IPS-18a (cell line): ENCODE results near the gene RHPN2.
"Not testable (repeated sequence)": the region's sequence is repeated elsewhere in the genome, so short reads cannot be mapped to it uniquely, and the experiment has no call there.

Experiments
- H3K27ac ChIP-seq: one replicate; pipeline ENCODE4 v1.5.1; 2013; ENCODE audit warnings: low read length
- H3K27me3 ChIP-seq: one replicate; pipeline ENCODE4 v1.6.1; 2013; ENCODE audit warnings: mild to moderate bottlenecking, low read length; ENCODE audit not compliant: control insufficient read depth, insufficient read depth
- H3K36me3 ChIP-seq: one replicate; pipeline ENCODE4 v1.6.1; 2013; ENCODE audit warnings: low read depth, low read length; ENCODE audit not compliant: control insufficient read depth
- H3K4me1 ChIP-seq: one replicate; pipeline ENCODE4 v1.6.1; 2013; ENCODE audit warnings: low read depth, low read length; ENCODE audit not compliant: control insufficient read depth
- H3K4me3 ChIP-seq: one replicate; pipeline ENCODE4 v1.5.1; 2013; ENCODE audit warnings: low read length
- H3K9ac ChIP-seq: one replicate; pipeline ENCODE4 v1.6.1; 2013; ENCODE audit warnings: mild to moderate bottlenecking, low read length, moderate library complexity
- H3K9me3 ChIP-seq: one replicate; pipeline ENCODE4 v1.6.1; 2013; ENCODE audit warnings: low read depth, low read length; ENCODE audit not compliant: control insufficient read depth

Gene RHPN2

GRCh38 chr19:33063753-33064457 lies 783 bp downstream of the RHPN2 start:
- Histone ChIP-seq H3K27me3 (peaks cover 14% of the 10 kb centered on the region), H3K9me3 (no peaks in the 10 kb centered on the region), H3K27ac (no peak overlapping the region), H3K9ac (peak overlapping the region; percentile 55), H3K4me1 (no peaks in the 10 kb centered on the region), H3K4me3 (peak overlapping the region; percentile 64), H3K36me3 (no peaks in the 10 kb centered on the region)

DNA sequence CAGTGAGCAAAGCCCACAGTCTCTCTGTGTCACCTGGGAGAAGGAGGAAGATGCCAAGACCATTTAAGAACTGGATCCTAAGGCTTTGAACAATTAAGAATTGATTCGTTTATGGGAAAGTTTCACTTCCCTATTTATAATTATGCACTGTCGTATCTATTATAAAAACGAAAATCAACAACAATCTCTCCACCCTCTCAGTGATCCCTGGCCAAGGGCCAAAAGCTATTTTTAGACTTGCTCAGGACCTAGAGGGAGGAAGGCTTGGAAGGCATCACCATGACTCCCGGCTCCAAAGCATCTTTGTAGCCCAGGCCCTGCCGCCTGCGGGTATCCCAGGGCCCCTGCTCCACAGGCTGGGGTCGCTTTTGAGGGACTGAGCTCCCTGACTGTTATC lies 1.3 kb downstream of the RHPN2 start:
- H3K27ac ChIP-seq: no peak overlapping the region
- no peaks in the 10 kb centered on the region for H3K9me3 ChIP-seq
- H3K4me3 ChIP-seq: peak overlapping the region; percentile 64
- H3K4me1 ChIP-seq: no peaks in the 10 kb centered on the region
- no peaks in the 10 kb centered on the region for H3K36me3 ChIP-seq
- peaks cover 14% of the 10 kb centered on the region for H3K27me3 ChIP-seq
- no peak overlapping the region for H3K9ac ChIP-seq

DNA sequence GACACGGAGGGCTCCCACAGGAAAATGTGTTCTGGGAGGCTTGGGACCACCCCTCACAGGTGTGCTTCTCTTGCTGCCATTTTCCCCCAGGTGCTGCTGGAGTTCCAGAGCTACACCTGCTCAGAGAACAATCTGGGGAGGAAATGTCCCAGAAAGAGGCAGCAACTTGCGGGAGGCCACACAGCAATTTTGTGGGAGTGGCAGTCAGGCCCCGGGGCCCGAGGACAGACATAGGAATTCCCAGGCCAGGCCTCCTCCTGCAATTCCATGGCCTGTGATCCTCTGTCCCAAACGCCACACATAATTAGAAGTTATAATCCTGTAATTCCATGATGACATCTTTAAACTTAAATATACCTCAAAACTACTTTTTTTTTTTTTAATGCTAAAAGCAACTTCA lies 1.8 kb downstream of the RHPN2 start:
- H3K27me3 ChIP-seq: peaks cover 14% of the 10 kb centered on the region
- no peaks in the 10 kb centered on the region for H3K9me3 ChIP-seq
- H3K4me3 ChIP-seq: peak overlapping the region; percentile 64
- no peaks in the 10 kb centered on the region for H3K4me1 ChIP-seq
- H3K27ac ChIP-seq: no peak overlapping the region
- no peaks in the 10 kb centered on the region for H3K36me3 ChIP-seq
- no peak overlapping the region for H3K9ac ChIP-seq

DNA sequence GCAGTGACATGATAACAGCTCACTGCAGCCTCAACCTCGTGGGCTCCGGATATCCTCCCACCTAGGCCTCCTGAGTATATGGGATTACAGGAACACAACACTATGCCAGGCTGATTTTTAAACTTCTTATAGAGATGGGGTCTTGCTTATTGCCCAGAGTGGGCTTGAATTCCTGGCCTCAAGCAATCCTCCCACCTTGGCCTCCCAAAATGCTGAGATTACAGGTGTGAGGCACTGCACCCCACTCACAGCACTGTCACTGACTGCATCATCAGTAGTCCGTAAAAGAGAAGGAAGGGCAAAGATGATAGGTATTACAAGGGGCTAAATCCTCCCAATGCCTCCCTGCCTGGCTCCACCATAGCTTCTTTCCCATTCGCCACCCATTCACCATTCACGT lies 4.1 kb downstream of the RHPN2 start:
- Histone ChIP-seq H3K27ac (no peak overlapping the region), H3K4me1 (no peaks in the 10 kb centered on the region), H3K4me3 (no peak overlapping the region), H3K9me3 (no peaks in the 10 kb centered on the region), H3K36me3 (no peaks in the 10 kb centered on the region), H3K9ac (no peak overlapping the region), H3K27me3 (peaks cover 11% of the 10 kb centered on the region)

GRCh38 chr19:33055718-33056117 lies 9.0 kb downstream of the RHPN2 start:
- H3K9ac ChIP-seq: no peak overlapping the region
- H3K27ac ChIP-seq: no peak overlapping the region
- peaks cover 5% of the 10 kb centered on the region for H3K36me3 ChIP-seq
- no peaks in the 10 kb centered on the region for H3K27me3 ChIP-seq
- H3K4me3 ChIP-seq: no peak overlapping the region
- no peaks in the 10 kb centered on the region for H3K9me3 ChIP-seq
- no peaks in the 10 kb centered on the region for H3K4me1 ChIP-seq

GRCh38 chr19:33054623-33055022 lies 10.1 kb downstream of the RHPN2 start:
- Histone ChIP-seq H3K9ac (no peak overlapping the region), H3K36me3 (peaks cover 5% of the 10 kb centered on the region), H3K4me1 (no peaks in the 10 kb centered on the region), H3K4me3 (no peak overlapping the region), H3K9me3 (no peaks in the 10 kb centered on the region), H3K27ac (no peak overlapping the region), H3K27me3 (no peaks in the 10 kb centered on the region)

DNA sequence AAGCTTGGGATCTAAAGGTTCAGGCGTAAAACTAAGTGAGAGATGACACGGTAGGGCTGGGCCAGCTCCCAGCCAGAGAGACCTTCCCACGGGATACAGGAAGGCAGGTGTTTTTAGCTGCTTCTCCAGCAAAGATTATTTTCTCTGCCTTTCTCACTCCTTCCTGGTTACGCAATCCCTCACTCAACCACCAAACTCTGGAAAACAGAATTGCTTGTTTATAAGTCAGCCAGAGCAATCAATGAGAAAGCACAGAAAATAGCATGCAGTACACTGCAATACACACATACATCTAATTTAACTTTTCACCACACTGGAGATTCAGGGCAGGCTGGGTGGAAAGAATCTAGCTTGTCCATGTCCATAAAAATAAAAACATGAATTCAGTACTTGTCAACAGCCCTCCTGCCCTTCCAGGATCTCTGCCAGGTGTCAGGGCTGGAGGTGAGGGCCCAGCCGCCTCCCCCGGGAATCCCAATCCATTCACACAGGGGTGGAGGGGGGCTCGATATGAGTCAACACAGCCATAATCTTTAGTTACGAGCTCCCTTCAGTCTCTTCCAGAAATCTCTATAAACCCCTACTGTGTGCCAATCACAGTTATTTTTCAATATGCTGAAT lies 12.2 kb downstream of the RHPN2 start:
- H3K36me3 ChIP-seq: peaks cover 5% of the 10 kb centered on the region
- H3K9me3 ChIP-seq: no peaks in the 10 kb centered on the region
- H3K4me1 ChIP-seq: peaks cover 2% of the 10 kb centered on the region
- H3K4me3 ChIP-seq: no peak overlapping the region
- no peaks in the 10 kb centered on the region for H3K27me3 ChIP-seq
- no peak overlapping the region for H3K9ac ChIP-seq
- H3K27ac ChIP-seq: no peak overlapping the region

- Histone ChIP-seq H3K4me3 (no peak overlapping the region), H3K9me3 (no peaks in the 10 kb centered on the region), H3K36me3 (peaks cover 5% of the 10 kb centered on the region), H3K27ac (no peak overlapping the region), H3K9ac (no peak overlapping the region), H3K4me1 (peaks cover 8% of the 10 kb centered on the region), H3K27me3 (no peaks in the 10 kb centered on the region)
These were observed 14.6 kb downstream of the RHPN2 start for GRCh38 chr19:33050110-33050509.

GRCh38 chr19:33048806-33049676 lies 15.6 kb downstream of the RHPN2 start:
- Histone ChIP-seq H3K27ac (no peak overlapping the region), H3K4me1 (peaks cover 8% of the 10 kb centered on the region)

GRCh38 chr19:33047422-33047821 lies 17.3 kb downstream of the RHPN2 start:
- Histone ChIP-seq H3K4me1 (peaks cover 8% of the 10 kb centered on the region), H3K36me3 (peaks cover 5% of the 10 kb centered on the region), H3K9ac (no peak overlapping the region), H3K9me3 (no peaks in the 10 kb centered on the region), H3K27me3 (no peaks in the 10 kb centered on the region), H3K4me3 (no peak overlapping the region), H3K27ac (no peak overlapping the region)

More at GRCh38 chr19:33048806-33049676, 15.6 kb downstream of the RHPN2 start:
- no peak overlapping the region for H3K4me3 ChIP-seq
- no peaks in the 10 kb centered on the region for H3K9me3 ChIP-seq
- no peak overlapping the region for H3K9ac ChIP-seq
- peaks cover 5% of the 10 kb centered on the region for H3K36me3 ChIP-seq
- no peaks in the 10 kb centered on the region for H3K27me3 ChIP-seq

GRCh38 chr19:33041828-33042160 lies 22.9 kb downstream of the RHPN2 start:
- H3K27ac ChIP-seq, H3K9me3 ChIP-seq, H3K4me3 ChIP-seq: not testable (repeated sequence)

More at GRCh38 chr19:33041828-33042160, 22.9 kb downstream of the RHPN2 start:
- not testable (repeated sequence) for H3K27me3 ChIP-seq, H3K4me1 ChIP-seq, H3K36me3 ChIP-seq, H3K9ac ChIP-seq
